ENCODE measurements around the gene METRN. TPM values are rescaled to one million over a fixed set of nuclear protein-coding genes. Genes with fewer than 3 reads are reported as not detected.
A peak's percentile ranks its signal among the peaks of the same experiment; 100 is the strongest.
"Not testable (repeated sequence)": the region's sequence is repeated elsewhere in the genome, so short reads cannot be mapped to it uniquely, and the experiment has no call there.

METRN gene
- total and polyA plus RNA-seq, 2 donors: 21.9 to 24.2 TPM

DNA sequence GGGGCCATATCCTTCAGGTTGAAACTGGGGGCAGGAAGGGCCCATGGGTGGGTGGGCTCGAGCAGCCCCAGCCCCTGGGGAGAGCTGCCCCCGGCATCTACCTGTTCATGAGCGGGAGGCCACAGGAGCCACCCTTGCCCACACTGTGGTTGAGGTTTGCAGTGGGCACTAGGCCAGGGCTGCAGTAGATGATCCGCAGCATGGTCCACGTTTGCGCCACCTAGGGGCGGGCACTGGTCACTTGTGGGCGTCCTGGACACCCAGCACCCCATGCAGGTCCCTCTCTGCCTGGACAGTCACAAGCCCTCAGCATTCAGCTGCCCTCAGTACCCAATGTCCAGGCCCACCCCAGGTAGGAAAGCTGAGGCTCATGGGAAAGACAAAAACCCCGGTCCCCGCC, 29.0 kb upstream of the METRN start:
- peaks cover 0 to 1% of the 10 kb centered on the region in 2 donors for H3K9me3 ChIP-seq (ENCODE audit: control insufficient read depth in 2 of 2, insufficient read depth in 1 of 2, low read length in 1 of 2)
- H3K4me3 ChIP-seq (ENCODE audit: low read length in 2 of 2): no peak overlapping the region
- H3K36me3 ChIP-seq (ENCODE audit: control insufficient read depth in 2 of 2, insufficient read depth in 2 of 2, low read length in 1 of 2): peaks cover 36 to 39% of the 10 kb centered on the region in 2 donors
- DNase-seq (ENCODE audit: low read depth in 6 of 9, low spot score in 9 of 9): no peak
- no peak overlapping the region for H3K27ac ChIP-seq (ENCODE audit: low read depth in 1 of 2, low read length in 1 of 2)
- 94% methylated on average over 10 of the region's 10 CpGs for WGBS
- H3K4me1 ChIP-seq (ENCODE audit: control insufficient read depth in 2 of 2, insufficient read depth in 2 of 2, low read length in 2 of 2): peaks cover 34 to 43% of the 10 kb centered on the region in 2 donors
- H3K27me3 ChIP-seq (ENCODE audit: control insufficient read depth in 2 of 2, insufficient read depth in 1 of 2, low read length in 1 of 2): peaks cover 0 to 2% of the 10 kb centered on the region in 2 donors

DNA sequence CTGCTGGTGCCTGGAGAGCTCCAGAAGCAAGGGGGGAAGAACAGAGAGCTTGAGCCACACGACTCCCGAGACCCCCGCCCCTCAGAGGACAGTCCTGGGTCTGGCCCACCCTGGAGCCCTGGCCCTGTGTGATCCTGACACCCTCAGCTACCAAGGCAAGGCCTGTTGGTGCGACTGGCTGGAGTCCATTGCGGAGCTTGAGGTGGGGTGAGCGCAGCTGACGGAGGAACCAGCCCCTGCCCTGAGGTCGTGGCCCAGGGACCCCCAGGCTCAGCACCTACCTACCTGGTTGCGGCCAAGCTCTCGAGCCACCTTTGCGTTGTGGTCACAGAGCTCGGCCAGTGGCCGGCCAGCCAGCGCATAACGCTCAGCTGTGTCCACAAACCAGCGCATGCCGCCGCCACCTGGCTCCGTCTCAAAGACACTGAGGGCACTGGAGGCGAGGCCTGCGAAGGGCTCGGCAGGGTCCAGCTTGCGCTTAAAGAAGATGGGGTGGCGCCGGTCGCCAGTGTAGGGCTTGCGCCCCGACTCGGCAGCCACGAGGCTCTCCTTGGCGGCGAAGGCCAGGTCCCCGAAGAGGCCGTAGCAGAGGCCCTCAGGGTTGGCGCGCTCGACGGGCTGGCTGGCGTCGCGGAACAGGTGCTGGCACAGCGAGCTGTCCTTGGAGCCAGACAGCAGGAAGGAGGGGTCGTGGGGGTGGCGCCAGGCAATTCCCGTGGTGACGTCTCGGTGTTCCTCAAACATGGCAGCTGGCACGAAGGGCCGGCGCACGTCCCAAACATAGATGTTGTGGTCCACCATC, 28.3 kb upstream of the METRN start:
- Histone ChIP-seq H3K27me3 (ENCODE audit: control insufficient read depth in 2 of 2, insufficient read depth in 1 of 2, low read length in 1 of 2) (peaks cover 3 to 9% of the 10 kb centered on the region in 2 donors), H3K4me1 (ENCODE audit: control insufficient read depth in 2 of 2, insufficient read depth in 2 of 2, low read length in 2 of 2) (peaks cover 27 to 36% of the 10 kb centered on the region in 2 donors), H3K9me3 (ENCODE audit: control insufficient read depth in 2 of 2, insufficient read depth in 1 of 2, low read length in 1 of 2) (peaks cover 0 to under 1% of the 10 kb centered on the region in 2 donors), H3K4me3 (ENCODE audit: low read length in 2 of 2) (no peak overlapping the region), H3K36me3 (ENCODE audit: control insufficient read depth in 2 of 2, insufficient read depth in 2 of 2, low read length in 1 of 2) (peaks cover 31 to 35% of the 10 kb centered on the region in 2 donors), H3K27ac (ENCODE audit: low read depth in 1 of 2, low read length in 1 of 2) (no peak overlapping the region)
- DNase-seq (ENCODE audit: low read depth in 6 of 9, low spot score in 9 of 9): no peak
- 98% methylated on average over 51 of the region's 51 CpGs for WGBS

DNA sequence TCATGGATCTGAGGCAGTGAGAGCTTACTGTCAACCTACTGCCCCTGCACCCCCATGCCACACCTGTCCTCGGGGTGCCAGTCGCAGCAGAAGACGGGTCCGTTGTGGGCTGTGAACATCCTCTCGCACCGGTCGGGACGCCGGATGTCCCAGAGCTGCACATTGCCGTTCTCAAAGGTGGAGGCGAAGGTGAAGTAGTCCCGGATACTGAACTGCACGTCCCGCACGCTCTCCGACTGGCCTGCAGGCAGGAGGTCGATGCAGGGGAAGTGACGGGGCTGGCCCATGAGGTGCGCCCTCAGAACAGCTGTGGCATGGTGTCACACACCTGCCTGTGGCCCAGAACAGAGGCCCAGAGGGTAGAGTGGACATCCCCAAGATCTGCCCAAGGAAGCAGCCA, 27.4 kb upstream of the METRN start:
- no peak for DNase-seq (ENCODE audit: low read depth in 6 of 9, low spot score in 9 of 9)
- H3K4me1 ChIP-seq (ENCODE audit: control insufficient read depth in 2 of 2, insufficient read depth in 2 of 2, low read length in 2 of 2): peaks cover 22 to 36% of the 10 kb centered on the region in 2 donors
- H3K4me3 ChIP-seq (ENCODE audit: low read length in 2 of 2): no peak overlapping the region
- peaks cover 10 to 17% of the 10 kb centered on the region in 2 donors for H3K27me3 ChIP-seq (ENCODE audit: control insufficient read depth in 2 of 2, insufficient read depth in 1 of 2, low read length in 1 of 2)
- 95% methylated on average over 19 of the region's 19 CpGs for WGBS
- H3K9me3 ChIP-seq (ENCODE audit: control insufficient read depth in 2 of 2, insufficient read depth in 1 of 2, low read length in 1 of 2): no peaks in the 10 kb centered on the region
- H3K36me3 ChIP-seq (ENCODE audit: control insufficient read depth in 2 of 2, insufficient read depth in 2 of 2, low read length in 1 of 2): peaks cover 23 to 26% of the 10 kb centered on the region in 2 donors
- no peak overlapping the region for H3K27ac ChIP-seq (ENCODE audit: low read depth in 1 of 2, low read length in 1 of 2)

DNA sequence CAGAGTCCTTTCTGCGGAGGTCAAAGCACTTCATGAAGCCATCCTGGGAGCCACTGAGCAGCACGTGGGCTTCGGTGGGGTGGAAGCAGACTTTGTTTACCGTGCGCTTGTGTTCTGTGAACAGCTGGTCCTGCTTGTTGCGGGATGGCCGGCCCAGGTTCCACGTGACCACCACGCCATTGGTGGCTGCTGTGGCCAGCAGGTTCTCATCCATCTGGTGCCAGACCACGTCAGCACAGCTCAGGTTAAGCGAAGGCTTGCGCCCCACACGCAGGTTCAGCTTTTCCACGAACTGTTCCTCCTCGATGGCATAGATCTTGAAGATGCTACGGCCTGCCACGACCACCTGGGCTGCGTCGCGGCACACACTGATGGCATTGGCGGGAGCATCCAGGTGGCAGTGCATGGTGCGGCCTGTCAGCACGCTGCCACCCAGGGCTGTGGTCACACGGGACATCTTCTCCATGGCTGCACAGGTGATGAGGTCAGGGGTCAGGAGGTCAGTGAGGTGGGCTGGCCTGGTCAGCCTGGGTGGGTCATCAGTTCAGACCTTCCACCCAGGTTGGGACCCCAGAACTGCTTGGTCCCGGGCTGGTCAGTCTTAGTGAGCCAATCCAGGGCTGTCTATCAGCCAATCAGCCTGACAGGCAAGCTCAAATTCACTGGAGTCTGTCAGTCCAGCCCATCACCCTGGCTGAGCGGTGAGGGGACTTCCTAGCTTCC, 25.6 kb upstream of the METRN start:
- peaks cover 29 to 30% of the 10 kb centered on the region in 2 donors for H3K4me1 ChIP-seq (ENCODE audit: control insufficient read depth in 2 of 2, insufficient read depth in 2 of 2, low read length in 2 of 2)
- DNase-seq (ENCODE audit: low read depth in 6 of 9, low spot score in 9 of 9): no peak
- H3K27me3 ChIP-seq (ENCODE audit: control insufficient read depth in 2 of 2, insufficient read depth in 1 of 2, low read length in 1 of 2): peaks cover 28 to 35% of the 10 kb centered on the region in 2 donors

DNA sequence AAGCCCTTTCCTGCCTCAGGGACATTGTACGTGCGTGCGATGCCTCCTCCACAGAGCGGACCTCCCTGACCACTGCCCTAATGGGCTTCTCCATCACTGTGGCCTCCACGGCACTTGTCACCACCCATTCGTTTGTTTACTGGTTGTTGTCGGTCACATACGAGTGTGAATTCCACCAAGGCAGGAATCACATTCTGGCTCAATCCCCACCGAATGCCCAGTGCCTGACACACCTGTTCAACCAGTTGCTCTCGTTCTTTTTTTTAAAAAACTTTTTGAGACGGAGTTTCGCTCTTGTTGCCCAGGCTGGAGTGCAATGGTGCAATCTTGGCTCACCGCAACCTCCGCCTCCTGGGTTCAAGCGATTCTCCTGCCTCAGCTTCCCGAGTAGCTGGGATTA, 23.7 kb upstream of the METRN start:
- Histone ChIP-seq H3K9me3 (ENCODE audit: control insufficient read depth in 2 of 2, insufficient read depth in 1 of 2, low read length in 1 of 2) (peaks cover 0 to 10% of the 10 kb centered on the region in 2 donors), H3K36me3 (ENCODE audit: control insufficient read depth in 2 of 2, insufficient read depth in 2 of 2, low read length in 1 of 2) (peaks cover 11 to 16% of the 10 kb centered on the region in 2 donors), H3K27me3 (ENCODE audit: control insufficient read depth in 2 of 2, insufficient read depth in 1 of 2, low read length in 1 of 2) (peaks cover 46 to 54% of the 10 kb centered on the region in 2 donors), H3K4me1 (ENCODE audit: control insufficient read depth in 2 of 2, insufficient read depth in 2 of 2, low read length in 2 of 2) (peaks cover 35 to 41% of the 10 kb centered on the region in 2 donors)
- 91% methylated on average over 16 of the region's 16 CpGs for WGBS
- H3K27ac ChIP-seq (ENCODE audit: low read depth in 1 of 2, low read length in 1 of 2); DNase-seq (ENCODE audit: low read depth in 6 of 9, low spot score in 9 of 9); H3K4me3 ChIP-seq (ENCODE audit: low read length in 2 of 2): not testable (repeated sequence)

More for the DNA sequence above, 25.6 kb upstream of the METRN start:
- H3K36me3 ChIP-seq (ENCODE audit: control insufficient read depth in 2 of 2, insufficient read depth in 2 of 2, low read length in 1 of 2): peaks cover 16 to 20% of the 10 kb centered on the region in 2 donors
- H3K4me3 ChIP-seq (ENCODE audit: low read length in 2 of 2): peak overlapping the region; percentile 80 to 91
- H3K9me3 ChIP-seq (ENCODE audit: control insufficient read depth in 2 of 2, insufficient read depth in 1 of 2, low read length in 1 of 2): no peaks in the 10 kb centered on the region
- 90% methylated on average over 26 of the region's 26 CpGs for WGBS
- peak overlapping the region in 1 of 2 donors; percentile 76 for H3K27ac ChIP-seq (ENCODE audit: low read depth in 1 of 2, low read length in 1 of 2)

DNA sequence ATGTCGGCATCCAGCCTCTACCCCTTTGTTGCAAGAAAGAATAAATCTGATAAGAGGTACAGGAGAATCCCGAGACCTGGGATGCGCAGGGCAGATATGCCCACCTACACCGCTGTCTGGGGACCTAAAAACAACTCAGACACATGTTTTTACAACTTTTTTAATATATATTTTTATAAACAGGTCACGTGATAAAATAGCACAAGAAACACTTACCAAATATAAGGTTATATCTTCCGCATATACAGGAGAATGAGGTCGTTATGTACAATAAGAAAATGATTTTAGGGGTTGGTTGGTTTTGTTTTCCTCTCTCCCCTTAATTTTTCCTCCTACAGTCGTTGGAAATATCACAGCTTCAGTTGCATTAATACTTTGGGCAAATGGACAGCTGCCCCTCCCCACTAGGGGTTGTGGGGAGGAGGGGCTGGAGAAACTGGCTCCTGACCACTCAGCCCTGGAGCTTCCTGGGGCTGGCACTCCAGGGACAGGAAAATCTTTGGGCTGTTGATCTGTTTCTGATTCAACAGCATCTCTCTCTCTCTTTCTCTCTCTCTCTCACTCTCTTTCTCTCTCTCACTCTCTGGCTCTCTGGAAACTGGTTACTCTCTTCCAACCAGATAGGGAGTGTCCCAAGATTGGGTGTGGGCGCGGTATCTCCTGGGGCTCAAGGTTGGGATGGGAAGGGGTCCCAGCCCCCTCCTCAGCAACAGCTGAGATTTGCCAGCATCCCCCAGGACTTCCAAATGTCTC, 22.4 kb upstream of the METRN start:
- no peak overlapping the region for H3K27ac ChIP-seq (ENCODE audit: low read depth in 1 of 2, low read length in 1 of 2)

DNA sequence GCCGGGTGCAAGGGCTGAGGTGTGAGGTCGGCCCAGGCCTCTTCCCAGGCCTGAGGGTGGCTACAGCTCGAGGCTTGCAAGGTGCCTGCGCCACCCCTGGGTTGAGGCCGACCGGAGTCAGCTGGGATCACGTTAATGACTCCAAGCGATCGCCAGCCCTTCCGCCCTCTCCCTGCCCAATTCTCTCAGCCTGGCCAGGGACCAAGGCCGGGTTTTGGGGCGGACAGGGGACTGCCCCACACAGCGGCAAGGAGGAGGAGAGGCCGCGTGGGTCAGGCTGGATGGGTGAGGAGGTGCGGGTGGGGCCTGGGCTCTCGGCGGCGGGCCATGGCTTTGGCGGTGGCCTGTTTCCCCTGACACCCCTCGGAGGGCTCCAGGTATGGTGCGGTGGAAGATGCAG, 21.6 kb upstream of the METRN start:
- Histone ChIP-seq H3K9me3 (ENCODE audit: control insufficient read depth in 2 of 2, insufficient read depth in 1 of 2, low read length in 1 of 2) (peaks cover 0 to 10% of the 10 kb centered on the region in 2 donors), H3K27me3 (ENCODE audit: control insufficient read depth in 2 of 2, insufficient read depth in 1 of 2, low read length in 1 of 2) (peaks cover 55 to 74% of the 10 kb centered on the region in 2 donors), H3K36me3 (ENCODE audit: control insufficient read depth in 2 of 2, insufficient read depth in 2 of 2, low read length in 1 of 2) (no peaks in the 10 kb centered on the region), H3K4me1 (ENCODE audit: control insufficient read depth in 2 of 2, insufficient read depth in 2 of 2, low read length in 2 of 2) (peaks cover 35 to 42% of the 10 kb centered on the region in 2 donors), H3K27ac (ENCODE audit: low read depth in 1 of 2, low read length in 1 of 2) (no peak overlapping the region), H3K4me3 (ENCODE audit: low read length in 2 of 2) (no peak overlapping the region)
- WGBS: 53% methylated on average over 22 of the region's 22 CpGs
- DNase-seq (ENCODE audit: low read depth in 6 of 9, low spot score in 9 of 9): no peak

More for the DNA sequence above, 22.4 kb upstream of the METRN start:
- WGBS: 76% methylated on average over 10 of the region's 10 CpGs
- peaks cover 35 to 42% of the 10 kb centered on the region in 2 donors for H3K4me1 ChIP-seq (ENCODE audit: control insufficient read depth in 2 of 2, insufficient read depth in 2 of 2, low read length in 2 of 2)
- H3K36me3 ChIP-seq (ENCODE audit: control insufficient read depth in 2 of 2, insufficient read depth in 2 of 2, low read length in 1 of 2): peaks cover 0 to 3% of the 10 kb centered on the region in 2 donors
- no peak for DNase-seq (ENCODE audit: low read depth in 6 of 9, low spot score in 9 of 9)
- H3K9me3 ChIP-seq (ENCODE audit: control insufficient read depth in 2 of 2, insufficient read depth in 1 of 2, low read length in 1 of 2): peaks cover 0 to 10% of the 10 kb centered on the region in 2 donors
- H3K27me3 ChIP-seq (ENCODE audit: control insufficient read depth in 2 of 2, insufficient read depth in 1 of 2, low read length in 1 of 2): peaks cover 55 to 65% of the 10 kb centered on the region in 2 donors
- no peak overlapping the region for H3K4me3 ChIP-seq (ENCODE audit: low read length in 2 of 2)

DNA sequence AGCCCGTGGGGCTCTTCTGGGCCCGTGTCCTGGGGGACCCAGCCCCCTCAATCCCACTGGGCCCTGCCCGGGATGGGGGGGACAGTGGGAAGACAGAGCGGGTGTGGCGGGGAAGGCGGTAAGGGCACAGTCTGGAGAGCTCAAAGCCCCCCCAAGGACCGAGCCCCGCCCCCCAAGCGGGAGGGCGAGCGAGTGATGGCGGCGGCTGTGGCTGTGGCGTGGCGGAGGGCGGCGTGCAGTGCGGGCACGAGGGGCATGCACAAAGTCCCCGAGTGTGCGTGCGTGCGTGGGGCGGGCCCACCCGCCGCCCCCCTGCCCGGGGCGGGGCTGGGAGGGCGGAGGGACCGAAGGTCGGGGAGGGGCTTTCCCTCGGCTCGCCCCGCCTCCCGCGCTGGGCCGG, 21.2 kb upstream of the METRN start:
- Histone ChIP-seq H3K27me3 (ENCODE audit: control insufficient read depth in 2 of 2, insufficient read depth in 1 of 2, low read length in 1 of 2) (peaks cover 55 to 76% of the 10 kb centered on the region in 2 donors), H3K9me3 (ENCODE audit: control insufficient read depth in 2 of 2, insufficient read depth in 1 of 2, low read length in 1 of 2) (peaks cover 0 to 10% of the 10 kb centered on the region in 2 donors), H3K4me3 (ENCODE audit: low read length in 2 of 2) (peak overlapping the region in 1 of 2 donors; percentile 54), H3K4me1 (ENCODE audit: control insufficient read depth in 2 of 2, insufficient read depth in 2 of 2, low read length in 2 of 2) (peaks cover 35 to 38% of the 10 kb centered on the region in 2 donors), H3K36me3 (ENCODE audit: control insufficient read depth in 2 of 2, insufficient read depth in 2 of 2, low read length in 1 of 2) (no peaks in the 10 kb centered on the region), H3K27ac (ENCODE audit: low read depth in 1 of 2, low read length in 1 of 2) (no peak overlapping the region)
- DNase-seq (ENCODE audit: low read depth in 6 of 9, low spot score in 9 of 9): no peak
- 5% methylated on average over 37 of the region's 37 CpGs for WGBS

Measured in thymus (tissue), 11 donors.